Neural progenitor cell (in vitro differentiated cells): ENCODE measurements around the gene PRDM4.

ENCODE experiments used
- EZH2 ChIP-seq: fragments of 200-600 bp; sonication (generic); IDR thresholded peaks from 2 replicates; pipeline ENCODE4 v1.6.1; 2017; ENCODE audit warnings: antibody characterized with exemption, mild to moderate bottlenecking, moderate library complexity
- TF ChIP-seq, protein P1 (sequence below): fragments of 200-600 bp; sonication (generic); IDR thresholded peaks from 2 replicates; pipeline ENCODE4 v1.5.1; 2017; ENCODE audit warnings: antibody characterized with exemption, mild to moderate bottlenecking

DNA sequence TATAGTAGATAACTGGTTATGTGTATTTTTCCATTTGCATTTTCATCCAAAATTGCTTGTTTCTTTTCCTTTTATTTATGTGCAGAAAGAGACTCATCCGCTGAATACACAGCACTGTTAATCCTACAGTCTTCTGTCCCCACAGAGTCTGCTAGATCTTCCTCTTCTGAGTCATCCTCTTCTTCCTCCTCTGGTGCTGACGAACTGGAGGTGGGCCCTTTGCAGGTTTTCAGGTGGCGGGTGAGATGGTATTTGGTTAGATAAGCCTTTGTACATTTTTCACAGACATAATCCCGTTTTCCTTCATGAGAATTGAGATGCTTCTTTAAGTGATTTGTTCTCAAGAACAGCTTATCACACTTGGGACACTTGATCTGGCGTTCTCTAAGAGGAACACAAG lies 26.8 kb downstream of the PRDM4 start:
- TF ChIP-seq, protein P1, sequence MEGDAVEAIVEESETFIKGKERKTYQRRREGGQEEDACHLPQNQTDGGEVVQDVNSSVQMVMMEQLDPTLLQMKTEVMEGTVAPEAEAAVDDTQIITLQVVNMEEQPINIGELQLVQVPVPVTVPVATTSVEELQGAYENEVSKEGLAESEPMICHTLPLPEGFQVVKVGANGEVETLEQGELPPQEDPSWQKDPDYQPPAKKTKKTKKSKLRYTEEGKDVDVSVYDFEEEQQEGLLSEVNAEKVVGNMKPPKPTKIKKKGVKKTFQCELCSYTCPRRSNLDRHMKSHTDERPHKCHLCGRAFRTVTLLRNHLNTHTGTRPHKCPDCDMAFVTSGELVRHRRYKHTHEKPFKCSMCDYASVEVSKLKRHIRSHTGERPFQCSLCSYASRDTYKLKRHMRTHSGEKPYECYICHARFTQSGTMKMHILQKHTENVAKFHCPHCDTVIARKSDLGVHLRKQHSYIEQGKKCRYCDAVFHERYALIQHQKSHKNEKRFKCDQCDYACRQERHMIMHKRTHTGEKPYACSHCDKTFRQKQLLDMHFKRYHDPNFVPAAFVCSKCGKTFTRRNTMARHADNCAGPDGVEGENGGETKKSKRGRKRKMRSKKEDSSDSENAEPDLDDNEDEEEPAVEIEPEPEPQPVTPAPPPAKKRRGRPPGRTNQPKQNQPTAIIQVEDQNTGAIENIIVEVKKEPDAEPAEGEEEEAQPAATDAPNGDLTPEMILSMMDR: no peak
- TF ChIP-seq EZH2: no peak
